ENCODE results near the gene RAPGEF3.

The RAPGEF3 gene

DNA sequence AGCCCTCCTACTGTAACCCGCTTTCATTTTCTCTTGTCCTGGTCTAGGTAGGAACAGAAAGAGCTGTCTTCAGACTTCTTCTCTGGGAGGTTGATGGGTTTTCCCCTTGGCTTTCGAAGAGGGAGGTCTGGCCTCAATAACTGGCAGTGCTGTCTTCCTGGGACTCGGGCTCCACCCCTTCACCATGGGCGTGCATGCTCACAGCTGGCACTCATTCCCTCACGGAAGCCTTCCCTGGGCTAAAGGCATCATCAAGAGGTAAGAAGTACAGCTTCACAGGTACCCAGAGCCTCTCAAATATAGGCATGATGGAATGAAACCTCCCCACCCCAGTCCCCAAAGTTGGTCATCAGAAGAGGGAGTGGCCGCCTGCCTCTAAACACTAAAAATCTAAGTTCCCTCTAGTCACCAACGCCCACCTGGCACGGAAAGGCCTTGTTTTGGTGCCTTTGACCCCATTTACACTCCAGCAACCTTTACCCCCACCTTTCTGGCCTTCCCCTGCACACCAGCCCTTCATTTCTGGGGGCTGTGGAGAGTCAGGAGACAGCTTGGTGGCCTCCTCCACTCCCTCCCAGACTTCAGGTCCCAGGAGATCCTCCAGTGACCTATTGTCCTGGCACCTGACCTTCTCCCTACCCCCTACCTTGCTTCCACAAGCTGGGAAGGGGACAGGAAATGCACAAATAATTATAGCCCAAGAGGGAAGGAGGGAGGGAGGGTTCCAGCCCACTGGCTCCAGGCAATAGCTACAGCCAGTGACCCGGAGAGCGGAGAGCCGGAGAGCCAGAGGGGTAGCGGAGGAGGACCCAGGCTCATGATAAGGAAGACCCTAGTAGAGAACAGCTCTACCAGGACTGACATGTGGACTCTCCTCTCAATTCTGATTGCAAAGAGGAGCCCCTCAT lies 2.8 kb downstream of the RAPGEF3 start:
- DNase-seq (ENCODE audit: low read depth), result no peak

DNA sequence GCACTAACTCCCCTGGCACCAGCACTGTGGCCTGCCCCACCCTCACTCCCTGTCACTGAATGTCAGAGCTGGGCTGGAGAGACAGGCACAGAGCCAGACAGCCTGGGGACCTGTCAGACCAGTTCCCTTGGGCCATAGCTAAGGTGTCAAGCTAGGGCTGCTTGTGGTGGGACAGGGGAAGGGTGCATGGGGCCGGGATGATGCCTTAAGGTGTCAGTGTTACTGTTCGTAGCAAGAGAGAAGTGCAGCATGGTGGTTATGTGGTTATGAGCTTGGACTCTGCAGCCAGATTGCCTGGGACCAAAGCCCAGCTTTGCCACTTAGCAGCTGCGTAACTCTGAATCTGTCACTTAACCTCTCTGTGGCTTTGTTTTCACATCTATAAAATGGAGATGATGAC lies 3.8 kb downstream of the RAPGEF3 start:
- DNase-seq (ENCODE audit: low read depth), result no peak

DNA sequence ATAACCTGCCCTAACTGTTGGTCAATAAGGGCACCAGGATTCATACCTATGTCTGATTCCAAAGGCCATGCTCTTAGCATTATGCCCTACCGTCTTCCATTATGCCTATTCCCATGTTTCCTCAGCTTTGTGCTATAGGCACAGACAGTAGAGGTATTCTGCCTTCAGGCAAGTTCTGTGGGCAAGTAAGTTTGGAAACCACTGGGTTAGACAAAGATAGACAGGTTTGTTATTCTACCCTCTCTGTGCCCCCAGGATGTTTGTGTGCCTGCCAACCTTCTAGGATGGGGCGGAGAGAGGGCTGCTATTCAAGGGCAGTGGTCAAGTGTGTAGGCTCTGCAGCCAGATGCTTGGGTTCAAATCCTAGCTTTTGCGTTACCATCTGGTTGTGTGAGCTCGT lies 4.6 kb downstream of the RAPGEF3 start:
- no peak for DNase-seq (ENCODE audit: low read depth)

DNA sequence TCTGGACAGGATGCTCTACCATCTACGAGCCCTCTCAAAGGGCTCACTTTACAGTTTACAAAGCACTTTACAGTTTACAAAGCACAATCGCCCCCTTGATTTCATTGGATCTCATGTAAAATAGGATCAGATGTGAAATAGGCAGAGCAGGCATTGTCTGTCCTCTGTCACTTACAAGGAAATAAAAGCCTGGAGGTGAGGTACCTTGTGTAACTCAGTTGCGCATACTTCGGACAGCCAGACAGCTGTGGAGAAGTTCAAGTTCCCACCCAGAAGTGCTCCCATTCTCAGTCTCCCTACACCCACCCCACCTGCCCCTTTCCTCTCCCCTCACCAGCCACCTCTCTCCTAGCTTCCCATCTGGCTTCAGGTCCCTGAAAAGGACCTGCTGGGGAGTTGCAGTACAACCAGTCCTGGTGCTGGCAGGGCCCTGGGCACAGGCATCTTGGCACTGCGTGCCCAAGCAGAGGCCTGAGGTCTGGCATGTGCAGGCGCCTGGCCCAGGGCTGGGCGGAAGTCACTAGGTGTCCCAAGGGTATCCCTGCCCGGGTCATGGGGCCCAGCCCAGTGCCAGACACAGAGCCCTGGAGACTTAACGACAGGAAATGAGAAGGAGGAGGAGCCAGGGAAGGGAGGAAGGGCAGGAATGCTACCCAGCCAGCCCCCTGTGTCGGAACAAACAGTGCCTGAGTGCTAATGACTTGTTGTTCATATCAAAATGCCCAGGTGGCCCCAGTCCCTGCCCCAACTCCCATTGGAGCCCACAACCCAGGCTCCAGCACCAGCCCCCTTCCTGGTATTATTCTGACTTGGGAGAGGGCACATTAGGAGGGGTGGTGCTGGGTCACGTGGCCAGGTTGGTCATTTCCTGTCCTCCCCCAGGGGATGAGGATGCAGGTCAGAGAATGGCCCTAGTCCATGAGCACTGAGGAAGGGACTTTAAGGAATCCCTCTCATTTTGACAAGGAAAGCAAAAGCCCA lies 5.4 kb downstream of the RAPGEF3 start:
- DNase-seq (ENCODE audit: low read depth), result no peak

DNA sequence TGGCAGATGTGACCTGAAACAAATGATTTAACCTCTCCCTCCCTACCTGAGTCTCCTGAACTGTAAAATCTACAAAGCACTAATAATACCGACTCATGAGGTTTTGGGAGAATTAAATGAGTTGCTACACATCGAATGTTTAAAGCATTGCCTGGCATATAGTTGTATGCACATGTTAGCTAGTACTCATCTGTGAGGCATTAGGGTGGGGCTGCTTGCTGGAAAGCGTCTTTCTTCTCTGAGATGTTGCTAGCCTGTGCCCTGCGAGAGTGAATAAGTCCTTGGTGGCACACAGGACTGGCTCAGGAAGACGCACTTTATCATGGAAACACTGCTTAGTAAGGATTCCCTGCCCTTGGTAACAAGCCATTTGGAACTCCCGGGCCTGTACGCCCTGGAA lies 6.1 kb downstream of the RAPGEF3 start:
- DNase-seq (ENCODE audit: low read depth), result no peak

DNA sequence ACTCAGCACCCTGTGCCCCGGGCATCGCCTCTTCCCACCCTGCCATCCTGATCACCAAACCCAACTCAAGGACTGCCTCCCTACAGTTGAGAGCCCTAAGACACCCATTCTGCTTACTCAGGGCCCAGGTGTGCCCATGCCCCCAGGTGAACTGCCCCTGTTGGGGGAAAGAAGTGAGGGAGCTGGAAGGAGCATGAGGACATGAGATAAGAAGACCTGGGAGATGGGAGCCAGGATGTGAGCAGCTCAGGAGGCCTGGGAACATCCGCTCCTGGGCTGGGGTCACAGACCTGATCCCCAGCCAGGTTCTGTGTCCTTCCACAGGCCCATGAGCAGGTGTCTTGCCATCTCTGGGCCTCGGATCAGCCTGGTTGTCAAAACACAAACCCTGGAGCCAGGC lies 6.6 kb downstream of the RAPGEF3 start:
- DNase-seq (ENCODE audit: low read depth), result no peak

DNA sequence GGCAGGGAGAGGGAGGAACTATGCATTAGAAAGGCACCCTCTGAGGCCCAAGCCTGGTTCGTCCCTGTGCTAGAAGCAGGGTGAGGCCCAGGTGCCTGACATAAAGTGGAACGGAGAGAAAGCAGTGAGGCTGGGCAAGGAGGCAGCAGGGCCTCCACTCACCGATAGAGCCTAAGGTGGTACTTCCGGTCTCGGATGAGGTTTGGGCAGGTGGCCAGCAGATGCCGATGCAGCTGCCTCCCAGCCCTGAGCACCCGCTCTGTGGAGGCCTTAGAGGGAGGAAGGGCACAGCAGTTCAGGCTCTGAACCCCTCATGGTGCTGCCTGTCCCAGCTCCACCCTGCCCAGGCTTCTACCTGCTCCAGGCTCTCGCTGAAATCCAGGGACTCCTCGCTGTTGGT lies 7.1 kb downstream of the RAPGEF3 start:
- DNase-seq (ENCODE audit: low read depth), result no peak

DNA sequence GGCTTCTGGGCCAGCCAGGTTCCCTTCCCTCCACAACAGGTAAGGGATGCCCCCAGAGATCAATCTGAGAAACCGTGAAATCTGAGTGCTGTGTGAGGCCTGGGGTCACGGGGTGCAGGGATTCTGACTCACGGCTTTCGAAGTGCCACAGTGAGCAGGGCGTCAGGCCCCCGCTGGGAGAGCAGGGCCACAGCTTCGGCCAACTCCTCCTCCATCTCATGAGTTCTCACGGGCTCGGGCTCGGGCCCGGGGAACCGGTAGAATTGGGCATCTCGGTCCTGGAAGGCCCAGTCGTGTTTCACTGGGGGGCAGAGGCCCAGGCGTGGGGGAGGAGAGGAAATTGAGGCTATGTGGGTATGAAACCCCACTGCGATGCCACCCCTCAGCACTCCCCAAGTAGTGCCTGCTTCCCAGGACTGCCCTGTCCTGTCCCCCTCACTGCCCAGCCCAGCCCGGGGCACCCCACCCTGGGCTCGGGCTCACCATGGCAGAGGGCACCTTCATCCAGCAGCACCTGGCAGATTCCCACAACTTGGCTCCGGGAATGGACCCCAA lies 7.7 kb downstream of the RAPGEF3 start:
- DNase-seq (ENCODE audit: low read depth), result no peak

DNA sequence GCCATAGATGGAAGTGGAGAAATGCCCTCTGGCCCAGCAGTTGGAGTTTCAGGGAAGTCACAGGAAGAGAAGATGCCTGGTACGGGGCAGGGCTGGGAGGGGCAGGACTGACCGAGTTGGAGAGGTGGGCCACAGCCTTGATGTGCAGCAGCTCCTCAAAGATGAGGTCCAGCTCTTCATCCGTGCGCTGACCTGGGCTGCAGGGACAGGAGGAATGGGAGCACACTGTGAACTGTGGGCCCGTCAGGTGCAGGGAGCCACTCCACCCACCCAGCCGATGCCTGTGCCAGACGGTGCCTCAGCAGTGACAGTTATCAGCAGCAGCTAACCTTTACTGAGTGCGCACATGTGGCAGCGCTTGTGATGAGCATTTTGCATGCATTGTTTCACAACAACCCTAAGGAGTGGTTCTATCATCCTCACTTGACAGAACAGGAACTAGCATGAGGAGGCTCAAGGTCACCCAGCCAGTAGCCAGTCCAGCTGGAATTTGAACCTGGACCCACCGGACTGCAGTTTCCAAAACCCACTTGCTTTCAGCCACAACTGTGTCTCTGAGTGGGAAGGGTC lies 8.4 kb downstream of the RAPGEF3 start:
- no peak for DNase-seq (ENCODE audit: low read depth)

DNA sequence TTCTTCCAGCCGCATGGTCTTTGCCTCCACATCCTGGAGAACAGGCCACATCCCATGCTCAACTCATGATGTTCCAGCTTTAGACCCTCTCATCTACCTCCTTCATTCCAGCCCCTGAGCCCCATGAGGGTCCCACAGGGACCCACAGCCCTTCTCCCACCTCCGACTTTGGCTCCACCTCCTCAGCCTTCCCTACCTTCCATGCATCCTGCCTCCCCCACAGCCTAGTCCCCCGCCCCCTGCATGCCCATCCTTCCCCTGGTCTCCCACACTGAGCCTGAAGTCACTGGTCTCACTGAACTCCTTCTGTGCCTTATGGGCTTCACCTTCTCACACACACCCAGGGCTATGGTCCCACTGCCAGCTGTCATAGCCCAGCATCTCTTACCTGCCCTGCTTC lies 9.8 kb downstream of the RAPGEF3 start:
- DNase-seq (ENCODE audit: low read depth), result no peak

DNA sequence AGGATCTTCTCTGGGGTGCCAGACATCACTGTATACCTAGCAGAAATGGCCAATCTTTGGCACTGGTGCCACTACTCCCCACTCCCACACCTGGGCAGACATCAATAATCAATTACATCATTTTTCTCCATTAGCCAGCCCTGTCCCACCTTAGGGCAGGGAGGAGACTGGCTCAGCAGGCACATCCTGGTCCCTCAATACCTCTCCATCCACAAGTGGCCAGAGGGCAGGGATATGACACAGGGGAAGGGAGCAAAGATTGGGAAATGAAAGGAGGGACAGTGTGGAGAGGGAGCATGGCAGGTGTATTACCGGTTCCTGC lies 10.2 kb downstream of the RAPGEF3 start:
- no peak for DNase-seq (ENCODE audit: low read depth)

DNA sequence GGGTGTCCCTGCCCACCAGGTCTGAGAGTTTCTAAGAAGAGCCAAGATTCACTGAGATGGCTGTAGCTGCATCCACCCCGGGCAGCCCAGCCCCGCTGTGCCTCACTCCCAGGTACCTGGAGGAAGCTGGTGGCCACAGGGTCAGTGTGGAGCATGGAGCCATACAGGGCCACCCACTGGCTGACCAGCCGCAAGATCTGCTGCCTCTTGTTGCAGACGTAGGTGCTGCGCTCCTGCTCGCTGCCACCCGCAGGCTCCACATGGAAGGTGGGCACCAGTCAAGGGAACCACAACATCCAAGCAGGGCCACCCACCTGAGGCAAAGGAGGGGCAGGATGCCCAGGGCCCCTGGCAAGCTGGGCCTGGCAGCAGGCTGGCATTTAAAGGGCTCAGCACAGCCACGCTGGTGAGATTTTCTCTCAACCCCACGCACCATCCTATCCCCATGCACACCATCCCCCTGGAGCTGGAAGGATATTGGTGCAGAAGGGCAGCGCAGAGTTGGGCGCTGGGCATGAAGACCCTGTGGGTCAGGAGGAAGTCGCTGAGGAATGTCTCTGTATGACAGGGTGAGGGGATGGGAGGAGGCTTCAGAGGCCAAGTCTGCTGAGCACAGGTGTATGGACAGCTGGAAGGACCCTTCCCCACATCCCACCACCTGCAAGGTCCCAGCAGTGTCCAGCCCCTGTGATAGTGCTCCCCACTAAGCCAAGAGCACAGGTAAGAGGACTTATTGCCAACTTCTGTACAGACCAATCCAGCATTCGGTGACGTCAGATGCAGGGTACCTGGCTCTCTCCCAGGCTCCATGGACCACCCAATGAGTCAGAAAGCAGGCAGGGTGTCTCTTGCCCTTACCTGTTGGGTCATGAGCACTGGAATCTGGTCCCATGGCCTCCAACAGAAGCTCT lies 10.8 kb downstream of the RAPGEF3 start:
- DNase-seq (ENCODE audit: low read depth), result no peak

DNA sequence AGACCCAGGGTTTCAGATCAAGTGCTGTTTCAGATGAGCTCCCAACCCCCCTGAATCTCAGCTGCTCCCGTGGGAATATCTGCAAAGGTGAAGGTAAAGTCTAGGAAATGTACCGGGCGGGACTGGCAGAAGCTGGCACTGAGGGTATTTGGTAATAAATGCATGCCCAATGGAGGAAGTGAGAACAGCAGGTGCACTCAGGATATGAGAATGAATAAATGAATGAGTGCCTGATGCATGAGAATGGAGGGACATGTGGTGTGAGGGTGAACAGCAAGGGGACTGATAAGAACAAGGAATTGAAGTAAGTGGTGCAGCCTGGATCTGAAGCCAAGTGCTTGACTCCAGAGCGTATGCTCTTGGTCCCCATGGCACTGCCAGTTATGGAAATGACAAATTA lies 11.6 kb downstream of the RAPGEF3 start:
- no peak for DNase-seq (ENCODE audit: low read depth)

DNA sequence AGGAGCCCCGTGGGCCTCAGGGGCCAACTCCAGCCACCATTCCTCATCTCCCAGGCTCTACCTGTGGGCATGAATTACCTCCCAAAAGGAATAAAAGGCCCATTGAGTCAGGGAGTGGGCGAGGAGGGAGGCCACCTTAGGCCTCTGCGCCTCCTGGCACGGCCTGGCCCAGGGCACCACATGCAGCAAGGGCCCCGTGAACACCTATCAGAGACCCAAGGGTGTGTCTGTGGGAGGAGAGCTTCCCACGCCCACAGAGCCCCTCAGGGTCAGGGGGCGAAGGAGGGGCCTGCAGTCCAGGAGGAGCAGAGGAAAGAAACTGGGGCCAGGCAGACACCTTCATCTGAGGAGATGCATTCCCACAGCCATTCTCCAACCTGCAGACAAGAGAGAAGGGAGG lies 12.2 kb downstream of the RAPGEF3 start:
- DNase-seq (ENCODE audit: low read depth), result no peak

DNA sequence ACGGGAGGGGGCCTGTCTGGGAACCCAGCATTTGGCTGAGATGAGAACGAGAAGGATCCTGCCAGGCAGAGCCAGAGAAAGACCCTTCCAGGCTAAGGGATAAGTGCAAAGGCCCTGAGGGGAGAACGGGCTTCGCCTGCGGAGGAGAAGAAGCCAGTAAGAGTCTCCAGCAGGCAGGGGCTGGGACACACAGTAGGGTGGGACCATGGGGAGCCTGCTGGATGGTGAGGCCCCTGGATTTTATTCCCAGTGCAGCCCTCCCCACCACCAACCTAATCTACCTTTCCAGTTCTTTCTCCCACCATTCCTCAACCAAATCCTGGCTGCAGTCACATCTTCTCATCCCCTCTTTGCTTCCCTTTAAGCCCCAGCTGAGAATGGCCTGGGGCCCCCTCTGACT lies 12.6 kb downstream of the RAPGEF3 start:
- no peak for DNase-seq (ENCODE audit: low read depth)

DNA sequence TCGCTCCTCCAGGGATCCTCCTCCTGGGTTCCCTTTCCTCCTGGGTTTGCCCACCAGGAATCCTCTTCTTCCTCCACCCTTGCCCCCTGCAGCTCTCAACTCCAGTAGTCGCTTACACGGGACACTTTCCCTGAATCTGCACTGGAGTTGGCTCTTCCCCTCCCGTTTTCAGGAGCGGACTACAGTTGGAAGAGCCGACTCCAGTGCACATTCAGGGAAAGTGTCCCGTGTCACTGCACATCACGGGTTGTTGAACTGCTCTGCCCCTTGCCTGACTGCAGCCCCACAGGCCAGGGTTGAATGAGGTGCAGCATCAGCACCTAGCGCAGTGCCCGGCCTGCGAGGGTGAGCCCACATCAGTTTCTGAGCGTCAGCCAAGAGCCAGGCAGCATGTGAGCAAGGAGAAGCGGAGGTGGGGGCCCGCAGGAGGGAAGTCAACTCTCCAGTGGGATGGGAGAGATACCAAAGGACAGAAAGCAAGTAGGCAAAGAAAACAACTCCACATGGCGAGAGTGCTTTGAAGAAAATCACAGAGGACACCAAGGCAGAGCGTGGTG lies 13.1 kb downstream of the RAPGEF3 start:
- DNase-seq (ENCODE audit: low read depth), result no peak

DNA sequence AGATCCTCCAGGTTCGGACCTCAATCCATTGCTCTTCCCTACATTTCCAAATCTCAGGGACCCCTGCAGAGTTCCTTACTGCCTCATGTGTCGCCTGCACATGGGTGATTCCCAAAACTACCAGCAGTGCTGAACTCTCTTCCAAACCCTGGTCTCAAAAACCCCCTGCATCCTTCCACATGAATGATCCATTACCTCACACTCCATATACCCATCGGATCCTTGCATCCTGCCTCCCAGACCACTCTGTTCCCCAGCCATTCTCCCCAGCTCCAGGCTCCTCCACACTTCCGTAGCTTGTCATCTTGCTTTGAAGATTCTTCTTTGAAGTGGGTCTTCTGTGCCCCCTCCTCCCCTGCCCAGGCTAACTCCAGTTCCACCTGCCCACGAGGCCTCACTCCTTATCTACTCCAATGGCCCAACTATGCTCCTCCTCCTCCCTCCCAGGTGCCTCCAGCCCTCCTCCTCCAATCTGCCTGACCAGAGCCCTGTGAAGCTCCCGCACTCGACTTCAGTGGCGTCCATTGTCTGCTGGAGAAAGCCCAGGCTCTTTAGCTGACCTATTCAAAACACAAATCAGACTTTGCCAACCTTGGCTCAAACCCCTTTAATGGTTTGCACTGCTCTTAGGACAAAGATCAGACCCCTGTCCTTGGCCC lies 13.8 kb downstream of the RAPGEF3 start:
- no peak for DNase-seq (ENCODE audit: low read depth)

DNA sequence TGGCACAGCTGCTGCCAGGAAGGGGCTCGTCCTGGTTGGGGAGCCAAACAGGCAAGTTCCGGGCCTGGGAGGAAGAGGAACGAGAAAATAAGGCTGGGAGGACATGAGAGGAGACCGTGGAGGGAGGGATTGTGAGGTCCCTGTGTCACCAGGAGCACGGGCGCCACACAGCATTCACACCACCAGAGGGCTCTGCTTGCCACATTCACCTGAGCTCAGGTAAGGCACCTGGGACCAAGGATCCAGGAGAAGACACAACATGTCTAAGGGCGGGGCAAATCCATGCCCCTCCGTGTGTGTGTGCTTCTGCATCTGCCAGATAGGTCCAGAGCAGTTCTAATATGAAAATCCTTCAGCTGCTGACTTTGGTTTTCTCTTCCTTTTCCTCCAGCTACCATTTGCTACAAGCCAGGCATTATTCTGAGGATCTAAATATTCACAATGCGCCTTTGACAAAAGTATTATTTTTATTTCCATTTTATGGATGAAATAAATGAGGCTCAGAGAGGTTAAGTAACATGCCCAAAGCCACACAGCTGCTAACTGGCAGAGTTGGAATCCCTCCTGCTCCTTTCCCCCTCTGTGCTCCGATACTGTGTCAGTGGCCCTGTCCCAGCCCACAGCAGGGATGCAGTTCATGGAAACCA lies 14.6 kb downstream of the RAPGEF3 start:
- peak; percentile 47 for DNase-seq (ENCODE audit: low read depth)

DNA sequence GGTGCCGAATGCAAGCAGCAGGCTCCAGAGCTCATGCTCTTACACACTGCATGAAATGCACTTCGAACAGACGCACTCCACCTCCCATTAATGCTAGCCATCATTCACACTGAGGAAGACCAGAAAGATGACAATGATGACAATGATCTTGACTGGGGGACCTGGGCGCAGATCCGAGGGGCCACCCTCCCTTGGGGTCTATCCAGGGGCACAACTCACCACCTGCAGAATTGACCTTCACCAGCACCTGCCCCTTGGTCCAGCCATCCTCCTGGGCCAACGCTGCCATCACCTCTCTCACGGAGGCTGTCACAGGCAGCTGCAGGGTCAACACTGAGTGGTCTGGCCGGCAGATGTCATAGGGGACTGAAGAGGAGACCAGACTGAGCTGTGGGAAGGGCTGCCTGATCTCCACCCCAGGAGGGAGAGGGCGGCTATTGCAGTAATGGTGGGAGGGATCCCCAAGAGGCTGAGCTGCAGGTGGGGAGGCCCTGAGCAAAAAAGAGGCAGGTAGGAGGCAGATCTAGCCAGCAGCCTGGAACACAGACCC lies 15.3 kb downstream of the RAPGEF3 start:
- DNase-seq (ENCODE audit: low read depth), result no peak
